GM23338 (cell line): ENCODE results near the gene F7. TPM values are rescaled to one million over a fixed set of nuclear protein-coding genes. Genes with fewer than 3 reads are reported as not detected.

Source experiments
- ATAC-seq: fragments of 200-7000 bp; cut with Tn5 transposase; 3 replicates; pipeline ENCODE4 v1.9.1; 2020
- DNase-seq: peaks from one replicate; pipeline ENCODE4 v3.0.0-alpha.2; 2015; ENCODE audit warnings: low spot score
- H2AFZ ChIP-seq: fragments of 200-600 bp; sonication (generic); 2 replicates; pipeline ENCODE4 v1.8.0; 2016; ENCODE audit warnings: antibody characterized with exemption, mild to moderate bottlenecking, moderate library complexity
- H3F3A ChIP-seq: fragments of 200-600 bp; sonication (generic); replicated peaks from 2 replicates; pipeline ENCODE4 v1.8.0; 2017; ENCODE audit warnings: antibody characterized with exemption, mixed run types, low read depth
- H3K27ac ChIP-seq: fragments of 200-600 bp; sonication (generic); 2 replicates; pipeline ENCODE4 v1.6.1; 2016; ENCODE audit warnings: low read depth
- H3K27me3 ChIP-seq: fragments of 200-600 bp; sonication (generic); 2 replicates; pipeline ENCODE4 v1.8.0; 2016; ENCODE audit warnings: mild to moderate bottlenecking, mixed run types, moderate library complexity; ENCODE audit not compliant: insufficient read depth
- H3K36me3 ChIP-seq: fragments of 200-600 bp; sonication (generic); 2 replicates; pipeline ENCODE4 v1.8.0; 2016; ENCODE audit warnings: mild to moderate bottlenecking; ENCODE audit not compliant: insufficient read depth
- H3K4me1 ChIP-seq: fragments of 200-600 bp; sonication (generic); 2 replicates; pipeline ENCODE4 v1.8.0; 2016; ENCODE audit warnings: mild to moderate bottlenecking, moderate library complexity; ENCODE audit not compliant: insufficient read depth
- H3K4me2 ChIP-seq: fragments of 200-600 bp; sonication (generic); 2 replicates; pipeline ENCODE4 v1.7.1; 2017; ENCODE audit warnings: mixed run types
- H3K4me3 ChIP-seq: fragments of 200-600 bp; sonication (generic); 2 replicates; pipeline ENCODE4 v1.6.1; 2016; ENCODE audit warnings: mixed run types
- H3K79me2 ChIP-seq: fragments of 200-600 bp; sonication (generic); replicated peaks from 2 replicates; pipeline ENCODE4 v1.8.0; 2017; ENCODE audit warnings: mild to moderate bottlenecking; ENCODE audit not compliant: insufficient read depth
- H3K9me2 ChIP-seq: fragments of 200-600 bp; sonication (generic); 2 replicates; pipeline ENCODE4 v1.8.0; 2017; ENCODE audit not compliant: insufficient read depth
- H4K20me1 ChIP-seq: fragments of 200-600 bp; sonication (generic); replicated peaks from 2 replicates; pipeline ENCODE4 v1.8.0; 2017; ENCODE audit warnings: mild to moderate bottlenecking; ENCODE audit not compliant: insufficient read depth
- H3K27ac Mint-ChIP-seq: 2 replicates; pipeline ENCODE4 v1.8.0; 2020; ENCODE audit warnings: inconsistent platforms, mild to moderate bottlenecking, moderate library complexity, mixed read lengths
- H3K27me3 Mint-ChIP-seq: 3 replicates; pipeline ENCODE4 v1.8.0; 2022; ENCODE audit warnings: low read depth, mild to moderate bottlenecking, moderate library complexity, mixed read lengths, inconsistent platforms; ENCODE audit not compliant: insufficient read depth, poor library complexity
- H3K36me3 Mint-ChIP-seq: 3 replicates; pipeline ENCODE4 v1.8.0; 2021; ENCODE audit warnings: low read depth, mild to moderate bottlenecking, inconsistent platforms, moderate library complexity, mixed read lengths
- H3K4me1 Mint-ChIP-seq: 3 replicates; pipeline ENCODE4 v1.8.0; 2020; ENCODE audit warnings: mild to moderate bottlenecking, inconsistent platforms, mixed read lengths
- H3K4me3 Mint-ChIP-seq: 3 replicates; pipeline ENCODE4 v1.8.0; 2021; ENCODE audit warnings: moderate library complexity, mild to moderate bottlenecking, inconsistent platforms, mixed read lengths
- H3K9me3 Mint-ChIP-seq: 3 replicates; pipeline ENCODE4 v1.8.0; 2020; ENCODE audit warnings: moderate library complexity, mild to moderate bottlenecking, inconsistent platforms, mixed read lengths
- CREB1 ChIP-seq: fragments of 250-450 bp; sonication (Bioruptor Pico); IDR thresholded peaks from 2 replicates; pipeline ENCODE4 v1.5.0; 2020; ENCODE audit warnings: low read depth, mild to moderate bottlenecking, moderate library complexity
- EZH2 ChIP-seq: fragments of 200-600 bp; sonication (generic); IDR thresholded peaks from one replicate; pipeline ENCODE4 v1.8.0; 2017; ENCODE audit warnings: antibody characterized with exemption, mild to moderate bottlenecking, low read depth; ENCODE audit not compliant: unreplicated experiment
- JUNB ChIP-seq: IDR thresholded peaks from one replicate; pipeline ENCODE4 v1.6.1; 2016; ENCODE audit warnings: antibody characterized with exemption; ENCODE audit not compliant: unreplicated experiment
- NANOG ChIP-seq: IDR thresholded peaks from 2 replicates; pipeline ENCODE4 v1.6.1; 2016; ENCODE audit warnings: antibody characterized with exemption, borderline replicate concordance
- POLR2AphosphoS5 ChIP-seq: IDR thresholded peaks from 2 replicates; pipeline ENCODE4 v1.6.1; 2016; ENCODE audit warnings: antibody characterized with exemption, low read depth
- STAT1 ChIP-seq: IDR thresholded peaks from one replicate; pipeline ENCODE4 v1.6.1; 2016; ENCODE audit warnings: antibody characterized with exemption; ENCODE audit not compliant: unreplicated experiment
- ZNF331 ChIP-seq: fragments of 250-450 bp; sonication (Bioruptor Pico); IDR thresholded peaks from 2 replicates; pipeline ENCODE4 v1.5.0; 2020; ENCODE audit warnings: low read depth, mild to moderate bottlenecking, moderate library complexity
- polyA plus RNA-seq: library from polyadenylated mRNA; unstranded; fragments of >200 nt; fragmentation: Nextera tagmentation; extraction: Ambion mirVana; gene quantifications from 2 replicates; pipeline ENCODE4 v1.2.1, GENCODE V29; 2016
- total RNA-seq: library from RNA; depleted of rRNA; stranded (reverse); fragments of >200 nt; shearing (Covaris generic); gene quantifications from 2 replicates; pipeline ENCODE4 v1.2.3, GENCODE V29; 2014
- TF ChIP-seq, protein P1 (sequence below): fragments of 250-450 bp; sonication (Bioruptor Pico); IDR thresholded peaks from 2 replicates; pipeline ENCODE4 v1.5.0; 2020; ENCODE audit warnings: mild to moderate bottlenecking, moderate library complexity
- TF ChIP-seq, protein P2 (sequence below): IDR thresholded peaks from 2 replicates; pipeline ENCODE4 v1.6.1; 2016; ENCODE audit warnings: antibody characterized with exemption
- TF ChIP-seq, protein P3 (sequence below): IDR thresholded peaks from one replicate; pipeline ENCODE4 v1.6.1; 2018; ENCODE audit warnings: antibody characterized with exemption; ENCODE audit not compliant: unreplicated experiment
- TF ChIP-seq, protein P4 (sequence below), 2 experiments: fragments of 200-600 bp in 1 of 2; sonication (generic) in 1 of 2; conservative IDR thresholded peaks; 2 replicates each; pipeline versions ENCODE4 v1.5.1 to v1.6.1; 2016 to 2017; ENCODE audit warnings: antibody characterized with exemption in 2 of 2, low read depth in 2 of 2, mild to moderate bottlenecking in 2 of 2, moderate library complexity in 1 of 2

Gene F7
- total and polyA plus RNA-seq, 2 experiments from 2014 or later: 0.16 to 0.24 TPM

DNA sequence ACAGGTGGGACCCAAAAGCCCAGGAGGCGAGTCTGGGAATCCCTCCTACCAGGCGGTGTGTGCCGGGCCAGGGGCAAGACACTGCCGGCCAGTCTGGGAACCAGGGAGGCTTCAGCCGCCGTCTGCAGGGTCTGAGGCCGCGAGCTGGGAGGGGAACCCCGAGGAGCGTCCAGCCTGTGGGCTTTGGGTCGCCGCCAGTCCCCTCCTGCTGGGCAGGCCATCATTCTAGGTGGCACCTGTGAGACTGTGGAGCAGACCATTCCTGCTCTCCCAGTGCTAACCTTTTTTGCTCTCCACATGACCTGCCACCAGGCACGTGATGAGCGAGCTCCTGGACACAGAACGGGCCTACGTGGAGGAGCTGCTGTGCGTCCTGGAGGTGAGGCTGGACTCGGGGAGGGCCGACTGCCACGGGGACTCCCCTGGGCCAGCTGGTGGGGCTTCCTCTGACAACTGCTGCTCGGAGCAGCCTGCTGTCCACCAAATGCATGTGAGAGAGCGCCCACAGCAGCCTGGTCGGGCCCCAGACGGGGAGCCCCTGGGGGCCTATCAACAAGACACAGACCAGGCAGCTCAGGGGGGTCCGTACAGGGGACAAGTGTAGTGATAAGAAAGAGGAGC lies 24.6 kb upstream of the F7 start (continued):
- TF ChIP-seq, protein P1, sequence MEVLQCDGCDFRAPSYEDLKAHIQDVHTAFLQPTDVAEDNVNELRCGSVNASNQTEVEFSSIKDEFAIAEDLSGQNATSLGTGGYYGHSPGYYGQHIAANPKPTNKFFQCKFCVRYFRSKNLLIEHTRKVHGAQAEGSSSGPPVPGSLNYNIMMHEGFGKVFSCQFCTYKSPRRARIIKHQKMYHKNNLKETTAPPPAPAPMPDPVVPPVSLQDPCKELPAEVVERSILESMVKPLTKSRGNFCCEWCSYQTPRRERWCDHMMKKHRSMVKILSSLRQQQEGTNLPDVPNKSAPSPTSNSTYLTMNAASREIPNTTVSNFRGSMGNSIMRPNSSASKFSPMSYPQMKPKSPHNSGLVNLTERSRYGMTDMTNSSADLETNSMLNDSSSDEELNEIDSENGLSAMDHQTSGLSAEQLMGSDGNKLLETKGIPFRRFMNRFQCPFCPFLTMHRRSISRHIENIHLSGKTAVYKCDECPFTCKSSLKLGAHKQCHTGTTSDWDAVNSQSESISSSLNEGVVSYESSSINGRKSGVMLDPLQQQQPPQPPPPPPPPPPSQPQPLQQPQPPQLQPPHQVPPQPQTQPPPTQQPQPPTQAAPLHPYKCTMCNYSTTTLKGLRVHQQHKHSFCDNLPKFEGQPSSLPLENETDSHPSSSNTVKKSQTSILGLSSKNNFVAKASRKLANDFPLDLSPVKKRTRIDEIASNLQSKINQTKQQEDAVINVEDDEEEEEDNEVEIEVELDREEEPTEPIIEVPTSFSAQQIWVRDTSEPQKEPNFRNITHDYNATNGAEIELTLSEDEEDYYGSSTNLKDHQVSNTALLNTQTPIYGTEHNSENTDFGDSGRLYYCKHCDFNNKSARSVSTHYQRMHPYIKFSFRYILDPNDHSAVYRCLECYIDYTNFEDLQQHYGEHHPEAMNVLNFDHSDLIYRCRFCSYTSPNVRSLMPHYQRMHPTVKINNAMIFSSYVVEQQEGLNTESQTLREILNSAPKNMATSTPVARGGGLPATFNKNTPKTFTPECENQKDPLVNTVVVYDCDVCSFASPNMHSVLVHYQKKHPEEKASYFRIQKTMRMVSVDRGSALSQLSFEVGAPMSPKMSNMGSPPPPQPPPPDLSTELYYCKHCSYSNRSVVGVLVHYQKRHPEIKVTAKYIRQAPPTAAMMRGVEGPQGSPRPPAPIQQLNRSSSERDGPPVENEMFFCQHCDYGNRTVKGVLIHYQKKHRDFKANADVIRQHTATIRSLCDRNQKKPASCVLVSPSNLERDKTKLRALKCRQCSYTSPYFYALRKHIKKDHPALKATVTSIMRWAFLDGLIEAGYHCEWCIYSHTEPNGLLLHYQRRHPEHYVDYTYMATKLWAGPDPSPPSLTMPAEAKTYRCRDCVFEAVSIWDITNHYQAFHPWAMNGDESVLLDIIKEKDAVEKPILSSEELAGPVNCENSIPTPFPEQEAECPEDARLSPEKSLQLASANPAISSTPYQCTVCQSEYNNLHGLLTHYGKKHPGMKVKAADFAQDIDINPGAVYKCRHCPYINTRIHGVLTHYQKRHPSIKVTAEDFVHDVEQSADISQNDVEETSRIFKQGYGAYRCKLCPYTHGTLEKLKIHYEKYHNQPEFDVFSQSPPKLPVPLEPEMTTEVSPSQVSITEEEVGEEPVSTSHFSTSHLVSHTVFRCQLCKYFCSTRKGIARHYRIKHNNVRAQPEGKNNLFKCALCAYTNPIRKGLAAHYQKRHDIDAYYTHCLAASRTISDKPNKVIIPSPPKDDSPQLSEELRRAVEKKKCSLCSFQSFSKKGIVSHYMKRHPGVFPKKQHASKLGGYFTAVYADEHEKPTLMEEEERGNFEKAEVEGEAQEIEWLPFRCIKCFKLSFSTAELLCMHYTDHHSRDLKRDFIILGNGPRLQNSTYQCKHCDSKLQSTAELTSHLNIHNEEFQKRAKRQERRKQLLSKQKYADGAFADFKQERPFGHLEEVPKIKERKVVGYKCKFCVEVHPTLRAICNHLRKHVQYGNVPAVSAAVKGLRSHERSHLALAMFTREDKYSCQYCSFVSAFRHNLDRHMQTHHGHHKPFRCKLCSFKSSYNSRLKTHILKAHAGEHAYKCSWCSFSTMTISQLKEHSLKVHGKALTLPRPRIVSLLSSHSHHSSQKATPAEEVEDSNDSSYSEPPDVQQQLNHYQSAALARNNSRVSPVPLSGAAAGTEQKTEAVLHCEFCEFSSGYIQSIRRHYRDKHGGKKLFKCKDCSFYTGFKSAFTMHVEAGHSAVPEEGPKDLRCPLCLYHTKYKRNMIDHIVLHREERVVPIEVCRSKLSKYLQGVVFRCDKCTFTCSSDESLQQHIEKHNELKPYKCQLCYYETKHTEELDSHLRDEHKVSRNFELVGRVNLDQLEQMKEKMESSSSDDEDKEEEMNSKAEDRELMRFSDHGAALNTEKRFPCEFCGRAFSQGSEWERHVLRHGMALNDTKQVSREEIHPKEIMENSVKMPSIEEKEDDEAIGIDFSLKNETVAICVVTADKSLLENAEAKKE (CRISPR knock-in tag): no peak
- TF ChIP-seq STAT1: no peak

DNA sequence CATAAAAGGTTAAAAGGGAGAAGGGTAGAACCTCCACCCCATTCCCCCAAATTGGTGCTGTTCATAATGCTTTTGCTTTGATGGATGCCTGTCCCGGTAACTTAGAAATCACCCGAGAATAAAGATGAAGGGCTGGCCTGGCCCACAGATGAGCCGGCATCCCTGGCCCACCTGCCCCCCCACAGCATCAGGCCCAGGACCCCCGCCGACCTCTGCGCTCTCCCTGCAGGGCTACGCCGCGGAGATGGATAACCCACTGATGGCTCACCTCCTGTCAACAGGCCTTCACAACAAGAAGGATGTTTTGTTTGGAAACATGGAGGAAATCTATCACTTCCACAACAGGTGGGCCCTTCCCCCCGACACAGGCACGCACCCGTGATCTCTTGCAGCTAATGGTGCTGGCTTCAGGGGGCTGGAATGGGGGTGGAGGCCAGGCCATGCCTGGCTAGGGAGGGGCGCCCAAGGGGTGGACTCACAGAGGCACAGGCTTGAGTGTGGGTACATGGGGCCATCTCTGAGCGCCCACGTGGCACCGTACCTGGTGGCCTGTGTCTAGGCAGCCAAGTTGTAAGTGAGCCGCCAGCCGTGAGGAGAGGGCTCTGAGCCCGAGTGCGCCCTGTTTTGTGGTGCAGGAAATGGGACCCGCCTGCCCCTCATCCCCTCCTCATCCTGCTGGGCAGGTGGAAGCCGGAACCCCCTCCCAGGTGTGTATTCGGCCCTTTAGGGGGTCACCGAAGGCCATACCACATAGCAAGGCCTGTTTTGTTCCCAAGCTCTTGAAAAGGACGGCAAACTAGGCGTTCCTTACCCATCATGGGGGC lies 23.2 kb upstream of the F7 start:
- Histone ChIP-seq H3K36me3 (no peaks in the 10 kb centered on the region), H3K79me2 (no peaks in the 10 kb centered on the region), H2AFZ (no peak overlapping the region), H3K27me3 (no peaks in the 10 kb centered on the region), H3K27ac (no peak overlapping the region), H3K4me3 (no peak overlapping the region), H3K9me2 (no peaks in the 10 kb centered on the region), H3K4me1 (no peaks in the 10 kb centered on the region), H3F3A (no peaks in the 10 kb centered on the region), H3K4me2 (no peak overlapping the region), H4K20me1 (no peaks in the 10 kb centered on the region)
- Mint-ChIP-seq H3K27me3 (peaks cover 13% of the 10 kb centered on the region), H3K4me1 (no peaks in the 10 kb centered on the region; the same call in 2 of the 3 replicates), H3K36me3 (peaks cover 3% of the 10 kb centered on the region; the same call in 2 of the 3 replicates), H3K27ac (no peak overlapping the region), H3K4me3 (no peak overlapping the region), H3K9me3 (no peaks in the 10 kb centered on the region)
- DNase-seq: no peak
- ATAC-seq: no peak
- TF ChIP-seq CREB1 (CRISPR knock-in tag) (no peak), EZH2 (no peak), JUNB (no peak), STAT1 (no peak), NANOG (no peak), ZNF331 (CRISPR knock-in tag) (no peak), POLR2AphosphoS5 (no peak)
- TF ChIP-seq, protein P2, sequence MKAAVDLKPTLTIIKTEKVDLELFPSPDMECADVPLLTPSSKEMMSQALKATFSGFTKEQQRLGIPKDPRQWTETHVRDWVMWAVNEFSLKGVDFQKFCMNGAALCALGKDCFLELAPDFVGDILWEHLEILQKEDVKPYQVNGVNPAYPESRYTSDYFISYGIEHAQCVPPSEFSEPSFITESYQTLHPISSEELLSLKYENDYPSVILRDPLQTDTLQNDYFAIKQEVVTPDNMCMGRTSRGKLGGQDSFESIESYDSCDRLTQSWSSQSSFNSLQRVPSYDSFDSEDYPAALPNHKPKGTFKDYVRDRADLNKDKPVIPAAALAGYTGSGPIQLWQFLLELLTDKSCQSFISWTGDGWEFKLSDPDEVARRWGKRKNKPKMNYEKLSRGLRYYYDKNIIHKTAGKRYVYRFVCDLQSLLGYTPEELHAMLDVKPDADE: no peak
- TF ChIP-seq, protein P3, sequence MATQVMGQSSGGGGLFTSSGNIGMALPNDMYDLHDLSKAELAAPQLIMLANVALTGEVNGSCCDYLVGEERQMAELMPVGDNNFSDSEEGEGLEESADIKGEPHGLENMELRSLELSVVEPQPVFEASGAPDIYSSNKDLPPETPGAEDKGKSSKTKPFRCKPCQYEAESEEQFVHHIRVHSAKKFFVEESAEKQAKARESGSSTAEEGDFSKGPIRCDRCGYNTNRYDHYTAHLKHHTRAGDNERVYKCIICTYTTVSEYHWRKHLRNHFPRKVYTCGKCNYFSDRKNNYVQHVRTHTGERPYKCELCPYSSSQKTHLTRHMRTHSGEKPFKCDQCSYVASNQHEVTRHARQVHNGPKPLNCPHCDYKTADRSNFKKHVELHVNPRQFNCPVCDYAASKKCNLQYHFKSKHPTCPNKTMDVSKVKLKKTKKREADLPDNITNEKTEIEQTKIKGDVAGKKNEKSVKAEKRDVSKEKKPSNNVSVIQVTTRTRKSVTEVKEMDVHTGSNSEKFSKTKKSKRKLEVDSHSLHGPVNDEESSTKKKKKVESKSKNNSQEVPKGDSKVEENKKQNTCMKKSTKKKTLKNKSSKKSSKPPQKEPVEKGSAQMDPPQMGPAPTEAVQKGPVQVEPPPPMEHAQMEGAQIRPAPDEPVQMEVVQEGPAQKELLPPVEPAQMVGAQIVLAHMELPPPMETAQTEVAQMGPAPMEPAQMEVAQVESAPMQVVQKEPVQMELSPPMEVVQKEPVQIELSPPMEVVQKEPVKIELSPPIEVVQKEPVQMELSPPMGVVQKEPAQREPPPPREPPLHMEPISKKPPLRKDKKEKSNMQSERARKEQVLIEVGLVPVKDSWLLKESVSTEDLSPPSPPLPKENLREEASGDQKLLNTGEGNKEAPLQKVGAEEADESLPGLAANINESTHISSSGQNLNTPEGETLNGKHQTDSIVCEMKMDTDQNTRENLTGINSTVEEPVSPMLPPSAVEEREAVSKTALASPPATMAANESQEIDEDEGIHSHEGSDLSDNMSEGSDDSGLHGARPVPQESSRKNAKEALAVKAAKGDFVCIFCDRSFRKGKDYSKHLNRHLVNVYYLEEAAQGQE: no peak
- TF ChIP-seq, protein P4, sequence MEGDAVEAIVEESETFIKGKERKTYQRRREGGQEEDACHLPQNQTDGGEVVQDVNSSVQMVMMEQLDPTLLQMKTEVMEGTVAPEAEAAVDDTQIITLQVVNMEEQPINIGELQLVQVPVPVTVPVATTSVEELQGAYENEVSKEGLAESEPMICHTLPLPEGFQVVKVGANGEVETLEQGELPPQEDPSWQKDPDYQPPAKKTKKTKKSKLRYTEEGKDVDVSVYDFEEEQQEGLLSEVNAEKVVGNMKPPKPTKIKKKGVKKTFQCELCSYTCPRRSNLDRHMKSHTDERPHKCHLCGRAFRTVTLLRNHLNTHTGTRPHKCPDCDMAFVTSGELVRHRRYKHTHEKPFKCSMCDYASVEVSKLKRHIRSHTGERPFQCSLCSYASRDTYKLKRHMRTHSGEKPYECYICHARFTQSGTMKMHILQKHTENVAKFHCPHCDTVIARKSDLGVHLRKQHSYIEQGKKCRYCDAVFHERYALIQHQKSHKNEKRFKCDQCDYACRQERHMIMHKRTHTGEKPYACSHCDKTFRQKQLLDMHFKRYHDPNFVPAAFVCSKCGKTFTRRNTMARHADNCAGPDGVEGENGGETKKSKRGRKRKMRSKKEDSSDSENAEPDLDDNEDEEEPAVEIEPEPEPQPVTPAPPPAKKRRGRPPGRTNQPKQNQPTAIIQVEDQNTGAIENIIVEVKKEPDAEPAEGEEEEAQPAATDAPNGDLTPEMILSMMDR (conservative IDR thresholded peaks at IDR 0.05; ENCODE audit: low read depth in 2 of 2): no peak
